ENCODE measurements around the gene ZNF566.
A peak's percentile ranks its signal among the peaks of the same experiment; 100 is the strongest.

ZNF566 gene

DNA sequence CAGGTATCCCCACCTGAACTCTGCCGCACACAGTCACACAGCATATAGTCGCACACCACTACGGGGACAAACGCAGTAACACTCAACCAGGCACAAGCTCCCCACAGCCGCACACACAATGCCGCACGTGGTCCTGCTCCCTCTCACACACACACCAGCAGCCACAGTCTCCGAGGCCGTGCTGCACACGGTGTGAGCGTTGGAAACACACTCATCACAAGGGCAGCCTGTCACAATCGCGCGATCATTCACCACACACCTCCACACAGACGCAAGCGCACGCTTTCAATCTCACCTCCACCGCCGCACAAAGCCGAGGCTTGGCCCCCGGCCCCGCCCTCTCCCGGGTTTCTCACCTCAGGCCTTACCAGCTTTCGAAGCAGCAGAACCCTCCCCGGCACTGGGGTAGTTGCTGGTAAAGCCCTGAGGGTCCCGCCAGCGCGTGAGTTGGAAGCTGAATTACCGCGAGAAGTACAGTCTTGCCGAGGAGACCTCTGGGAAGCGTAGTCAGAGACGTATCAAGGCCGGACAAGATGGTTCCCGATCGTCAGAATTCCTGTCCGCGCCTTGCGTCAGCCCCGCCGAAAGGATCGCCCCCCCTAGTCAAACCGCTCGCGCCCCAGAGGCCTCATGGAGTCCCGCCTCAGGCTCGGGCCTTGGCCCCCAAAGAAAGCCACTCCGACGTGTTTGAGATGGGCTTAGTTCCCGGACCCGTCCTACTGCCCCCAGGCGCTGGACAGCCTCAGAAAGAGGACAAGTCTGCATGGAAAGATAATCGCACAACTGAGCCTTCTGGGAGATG lies at the start of gene ZNF566:
ZNF566 (minus strand) TSS at position 444 of the 802 bp plus-strand sequence. CDS start 13,004 bp downstream, outside the sequence.
- TF ChIP-seq, protein P1, sequence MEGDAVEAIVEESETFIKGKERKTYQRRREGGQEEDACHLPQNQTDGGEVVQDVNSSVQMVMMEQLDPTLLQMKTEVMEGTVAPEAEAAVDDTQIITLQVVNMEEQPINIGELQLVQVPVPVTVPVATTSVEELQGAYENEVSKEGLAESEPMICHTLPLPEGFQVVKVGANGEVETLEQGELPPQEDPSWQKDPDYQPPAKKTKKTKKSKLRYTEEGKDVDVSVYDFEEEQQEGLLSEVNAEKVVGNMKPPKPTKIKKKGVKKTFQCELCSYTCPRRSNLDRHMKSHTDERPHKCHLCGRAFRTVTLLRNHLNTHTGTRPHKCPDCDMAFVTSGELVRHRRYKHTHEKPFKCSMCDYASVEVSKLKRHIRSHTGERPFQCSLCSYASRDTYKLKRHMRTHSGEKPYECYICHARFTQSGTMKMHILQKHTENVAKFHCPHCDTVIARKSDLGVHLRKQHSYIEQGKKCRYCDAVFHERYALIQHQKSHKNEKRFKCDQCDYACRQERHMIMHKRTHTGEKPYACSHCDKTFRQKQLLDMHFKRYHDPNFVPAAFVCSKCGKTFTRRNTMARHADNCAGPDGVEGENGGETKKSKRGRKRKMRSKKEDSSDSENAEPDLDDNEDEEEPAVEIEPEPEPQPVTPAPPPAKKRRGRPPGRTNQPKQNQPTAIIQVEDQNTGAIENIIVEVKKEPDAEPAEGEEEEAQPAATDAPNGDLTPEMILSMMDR (conservative IDR thresholded peaks at IDR 0.05; ENCODE audit: low read length) = peak; percentile 19

DNA sequence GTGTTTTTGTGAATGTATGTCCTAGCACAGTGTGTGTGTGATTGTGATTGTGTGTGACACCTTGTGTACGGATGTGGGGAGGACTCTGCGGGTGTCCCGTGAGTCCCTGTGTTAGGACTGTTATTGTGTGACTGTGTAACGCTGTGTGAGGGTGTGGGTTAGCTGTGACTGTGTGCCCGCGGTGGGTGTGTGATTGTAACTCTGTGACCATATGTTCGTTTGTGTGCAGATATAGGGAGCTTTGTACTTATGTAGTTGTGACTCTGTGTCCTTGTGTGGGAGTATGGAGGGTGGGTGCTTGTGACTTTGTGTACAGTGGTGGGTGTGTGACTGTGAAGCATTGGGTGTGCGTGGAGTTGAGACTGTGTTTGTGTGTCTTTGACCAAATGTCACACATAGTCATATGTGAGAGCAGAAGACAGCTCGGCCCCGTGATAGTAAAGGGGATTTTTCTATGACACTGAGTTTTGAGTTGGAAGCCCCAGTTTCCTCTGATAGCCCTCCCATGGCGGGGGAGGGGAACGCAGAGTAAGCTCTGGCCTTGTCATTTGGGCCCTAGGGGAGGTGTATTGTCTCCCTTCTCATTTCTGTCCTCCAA lies 39.7 kb upstream of the ZNF566 start:
- H3K4me3 ChIP-seq (ENCODE audit: low read length) = peak overlapping the region; percentile 78
- no peak for DNase-seq (ENCODE audit: low read depth)
- TF ChIP-seq, protein P1 (conservative IDR thresholded peaks at IDR 0.05; ENCODE audit: low read length) = no peak

More for the DNA sequence above, at the start of gene ZNF566:
- DNase-seq (ENCODE audit: low read depth) = peak; percentile 97
- peak within 1 kb of the TSS; percentile 99 for H3K4me3 ChIP-seq (ENCODE audit: low read length)

- DNase-seq (ENCODE audit: low read depth) = peak; percentile 97
- TF ChIP-seq, protein P1 (conservative IDR thresholded peaks at IDR 0.05; ENCODE audit: low read length) = no peak
- peak within 1 kb of the TSS; percentile 78 for H3K4me3 ChIP-seq (ENCODE audit: low read length)
These were observed 39.0 kb upstream of the ZNF566 start, which contains the start of gene ZNF260 for GRCh38 chr19:36528194-36528920. TSS of gene ZNF260 (minus strand) at chr19:36528271. CDS start at chr19:36515238, 13,033 bp downstream.

GRCh38 chr19:36527873-36528193 lies 38.5 kb upstream of the ZNF566 start:
- no peak for DNase-seq (ENCODE audit: low read depth)
- H3K4me3 ChIP-seq (ENCODE audit: low read length) = peak overlapping the region; percentile 78
- TF ChIP-seq, protein P1 (conservative IDR thresholded peaks at IDR 0.05; ENCODE audit: low read length) = no peak

GRCh38 chr19:36527341-36527740 lies 38.0 kb upstream of the ZNF566 start:
- peak overlapping the region; percentile 78 for H3K4me3 ChIP-seq (ENCODE audit: low read length)
- TF ChIP-seq, protein P1 (conservative IDR thresholded peaks at IDR 0.05; ENCODE audit: low read length) = no peak
- DNase-seq (ENCODE audit: low read depth) = no peak

- no peak for DNase-seq (ENCODE audit: low read depth)
- TF ChIP-seq, protein P1 (conservative IDR thresholded peaks at IDR 0.05; ENCODE audit: low read length) = no peak
- no peak overlapping the region; the same call in 1 of the 2 replicates for H3K4me3 ChIP-seq (ENCODE audit: low read length)
These were observed 37.2 kb upstream of the ZNF566 start for GRCh38 chr19:36526581-36526980.

Data from AG10803 (cell line).